ENCODE measurements around the gene GRK3. TPM values are rescaled to one million over a fixed set of nuclear protein-coding genes. Genes with fewer than 3 reads are reported as not detected.
A peak's percentile ranks its signal among the peaks of the same experiment; 100 is the strongest.

GRK3 gene
- total RNA-seq, 1 donor from 2014 or later, result 26.0 TPM

GRCh38 chr22:25765801-25766200 lies 201.3 kb downstream of the GRK3 start:
- Mint-ChIP-seq H3K36me3 (ENCODE audit: insufficient read depth) (peaks cover 3% of the 10 kb centered on the region), H3K4me1 (ENCODE audit: low read depth) (peaks cover 6% of the 10 kb centered on the region), H3K4me3 (ENCODE audit: low read depth) (no peak overlapping the region), H3K9me3 (ENCODE audit: low read depth) (peaks cover 13% of the 10 kb centered on the region), H3K27ac (no peak overlapping the region), H3K27me3 (peaks cover 25% of the 10 kb centered on the region)
- no peak for TF ChIP-seq CTCF (IDR thresholded peaks at IDR 0.05; ENCODE audit: unreplicated experiment)
- DNase-seq (ENCODE audit: low spot score, unreplicated experiment), result no peak

- Mint-ChIP-seq H3K36me3 (ENCODE audit: insufficient read depth) (peaks cover 3% of the 10 kb centered on the region), H3K4me1 (ENCODE audit: low read depth) (peaks cover 6% of the 10 kb centered on the region), H3K27ac (no peak overlapping the region), H3K27me3 (peaks cover 27% of the 10 kb centered on the region), H3K9me3 (ENCODE audit: low read depth) (peaks cover 13% of the 10 kb centered on the region), H3K4me3 (ENCODE audit: low read depth) (no peak overlapping the region)
- DNase-seq (ENCODE audit: low spot score, unreplicated experiment), result no peak
- TF ChIP-seq CTCF (IDR thresholded peaks at IDR 0.05; ENCODE audit: unreplicated experiment), result no peak
These were observed 201.9 kb downstream of the GRK3 start for GRCh38 chr22:25766418-25766817.

- no peak for TF ChIP-seq CTCF (IDR thresholded peaks at IDR 0.05; ENCODE audit: unreplicated experiment)
- no peak overlapping the region for H3K4me3 Mint-ChIP-seq (ENCODE audit: low read depth)
- H3K36me3 Mint-ChIP-seq (ENCODE audit: insufficient read depth), result peaks cover 3% of the 10 kb centered on the region
- H3K9me3 Mint-ChIP-seq (ENCODE audit: low read depth), result peaks cover 13% of the 10 kb centered on the region
- peaks cover 40% of the 10 kb centered on the region for H3K27me3 Mint-ChIP-seq
- H3K4me1 Mint-ChIP-seq (ENCODE audit: low read depth), result no peaks in the 10 kb centered on the region
- H3K27ac Mint-ChIP-seq, result no peak overlapping the region
- no peak for DNase-seq (ENCODE audit: low spot score, unreplicated experiment)
These were observed 205.9 kb downstream of the GRK3 start for GRCh38 chr22:25770333-25770732.

- TF ChIP-seq CTCF (IDR thresholded peaks at IDR 0.05; ENCODE audit: unreplicated experiment), result no peak
- H3K27me3 Mint-ChIP-seq, result peaks cover 37% of the 10 kb centered on the region
- H3K27ac Mint-ChIP-seq, result no peak overlapping the region
- DNase-seq (ENCODE audit: low spot score, unreplicated experiment), result no peak
- H3K9me3 Mint-ChIP-seq (ENCODE audit: low read depth), result no peaks in the 10 kb centered on the region
- H3K4me3 Mint-ChIP-seq (ENCODE audit: low read depth), result no peak overlapping the region
- H3K36me3 Mint-ChIP-seq (ENCODE audit: insufficient read depth), result no peaks in the 10 kb centered on the region
- H3K4me1 Mint-ChIP-seq (ENCODE audit: low read depth), result no peaks in the 10 kb centered on the region
These were observed 207.8 kb downstream of the GRK3 start for GRCh38 chr22:25772288-25772687.

- Mint-ChIP-seq H3K27ac (no peak overlapping the region), H3K4me1 (ENCODE audit: low read depth) (no peaks in the 10 kb centered on the region), H3K27me3 (peaks cover 28% of the 10 kb centered on the region), H3K9me3 (ENCODE audit: low read depth) (no peaks in the 10 kb centered on the region), H3K4me3 (ENCODE audit: low read depth) (no peak overlapping the region), H3K36me3 (ENCODE audit: insufficient read depth) (no peaks in the 10 kb centered on the region)
- peak; percentile 58 for DNase-seq (ENCODE audit: low spot score, unreplicated experiment)
- TF ChIP-seq CTCF (IDR thresholded peaks at IDR 0.05; ENCODE audit: unreplicated experiment), result peak; percentile 82
These were observed 210.1 kb downstream of the GRK3 start for GRCh38 chr22:25774575-25775026.

Measured in progenitor cell of endocrine pancreas (in vitro differentiated cells).